SK-N-SH (cell line): ENCODE data around the gene LIPE. TPM values are rescaled to one million over a fixed set of nuclear protein-coding genes. Genes with fewer than 3 reads are reported as not detected.

Experiments
- CTCF ChIA-PET: fragments of 300-600, 350-600 bp; formaldehyde crosslinking; extraction: SDS; loops from one replicate; lab custom pipeline; 2021; lab: Yijun Ruan, JAX
- POLR2A ChIA-PET: fragments of 350-600 bp; sonication (Branson Sonifier 250); formaldehyde crosslinking; extraction: SDS; loops from one replicate; lab custom pipeline; 2020; ENCODE audit warnings: antibody characterized with exemption, inconsistent platforms; lab: Yijun Ruan, JAX
- DNase-seq: peaks from one replicate; pipeline ENCODE4 v3.0.0; 2012
- H2AFZ ChIP-seq: fragments of 200-600 bp; sonication (generic); 2 replicates; pipeline ENCODE4 v1.8.1; 2016; ENCODE audit warnings: antibody characterized with exemption, mild to moderate bottlenecking, low read depth
- H3F3A ChIP-seq: fragments of 200-600 bp; sonication (generic); replicated peaks from 2 replicates; pipeline ENCODE3; 2016; ENCODE audit warnings: antibody characterized with exemption, mild to moderate bottlenecking; ENCODE audit not compliant: insufficient read depth
- H3K27ac ChIP-seq, 2 experiments: fragments of 200-500 bp in 1 of 2; fragments of 200-600 bp in 1 of 2; sonication (Bioruptor generic) in 1 of 2; sonication (generic), shearing (Covaris generic) in 1 of 2; 2 replicates each; pipeline versions ENCODE4 v1.5.1 to v1.6.1; 2014 to 2016; ENCODE audit warnings: low read depth in 2 of 2, inconsistent platforms in 1 of 2, low read length in 1 of 2, mild to moderate bottlenecking in 1 of 2, mixed read lengths in 1 of 2
- H3K27me3 ChIP-seq: fragments of 200-600 bp; sonication (generic), shearing (Covaris generic); 2 replicates; pipeline ENCODE4 v1.6.1; 2016; ENCODE audit warnings: mixed run types; ENCODE audit not compliant: insufficient read depth
- H3K36me3 ChIP-seq, 2 experiments: fragments of 200-500 bp in 1 of 2; fragments of 200-600 bp in 1 of 2; sonication (Bioruptor generic) in 1 of 2; sonication (generic) in 1 of 2; replicated peaks in 1 of 2; 2 replicates each; pipeline versions ENCODE3 to v1.5.1; 2014 to 2016; ENCODE audit warnings: low read length in 1 of 2, mild to moderate bottlenecking in 1 of 2; ENCODE audit not compliant: insufficient read depth in 2 of 2, control insufficient read depth in 1 of 2
- H3K4me1 ChIP-seq, 2 experiments: fragments of 200-500 bp in 1 of 2; fragments of 200-600 bp in 1 of 2; sonication (Bioruptor generic) in 1 of 2; sonication (generic), shearing (Covaris generic) in 1 of 2; 2 replicates each; pipeline versions ENCODE4 v1.5.1 to v1.6.1; 2014 to 2016; ENCODE audit warnings: low read depth in 1 of 2, low read length in 1 of 2, mixed run types in 1 of 2; ENCODE audit not compliant: insufficient read depth in 2 of 2, control insufficient read depth in 1 of 2
- H3K4me2 ChIP-seq: fragments of 200-600 bp; sonication (generic), shearing (Covaris generic); 2 replicates; pipeline ENCODE4 v1.6.1; 2017; ENCODE audit warnings: mixed run types
- H3K4me3 ChIP-seq, 2 experiments: fragments of 200-500 bp in 1 of 2; fragments of 200-600 bp in 1 of 2; sonication (Bioruptor generic) in 1 of 2; sonication (generic), shearing (Covaris generic) in 1 of 2; 2 replicates each; pipeline versions ENCODE4 v1.5.1 to v1.8.1; 2014 to 2016; ENCODE audit warnings: low read depth in 2 of 2, inconsistent platforms in 1 of 2, low read length in 1 of 2, mild to moderate bottlenecking in 1 of 2, mixed read lengths in 1 of 2, moderate library complexity in 1 of 2
- H3K79me2 ChIP-seq: fragments of 200-600 bp; sonication (generic); 2 replicates; pipeline ENCODE4 v1.8.1; 2017; ENCODE audit warnings: mild to moderate bottlenecking; ENCODE audit not compliant: insufficient read depth
- H3K9ac ChIP-seq: fragments of 200-600 bp; sonication (generic); 2 replicates; pipeline ENCODE4 v1.6.1; 2017; ENCODE audit warnings: mixed run types
- H3K9me2 ChIP-seq: fragments of 200-600 bp; sonication (generic); 2 replicates; pipeline ENCODE4 v1.6.1; 2017; ENCODE audit warnings: mixed run types
- H3K9me3 ChIP-seq: fragments of 200-600 bp; sonication (generic); 2 replicates; pipeline ENCODE4 v1.6.1; 2017; ENCODE audit warnings: mixed run types, mild to moderate bottlenecking, moderate library complexity
- H4K20me1 ChIP-seq: fragments of 200-600 bp; sonication (generic); 2 replicates; pipeline ENCODE4 v1.6.1; 2017; ENCODE audit warnings: mild to moderate bottlenecking, mixed run types; ENCODE audit not compliant: insufficient read depth
- EP300 ChIP-seq, 2 experiments: IDR thresholded peaks; 2 replicates each; pipeline versions ENCODE4 v1.4.0 to v1.6.1; 2012; ENCODE audit warnings: borderline replicate concordance in 1 of 2, low read depth in 1 of 2, low read length in 1 of 2
- EZH2phosphoT487 ChIP-seq: fragments of 200-600 bp; sonication (generic); IDR thresholded peaks from 2 replicates; pipeline ENCODE4 v1.6.1; 2017; ENCODE audit warnings: low read depth, mixed run types, mild to moderate bottlenecking, antibody characterized with exemption, moderate library complexity, borderline replicate concordance
- FOSL2 ChIP-seq: IDR thresholded peaks from 2 replicates; pipeline ENCODE4 v1.4.0; 2012; ENCODE audit warnings: low read depth, mild to moderate bottlenecking, moderate library complexity, borderline replicate concordance
- GATA2 ChIP-seq: sonication (generic); formaldehyde crosslinking; IDR thresholded peaks from 2 replicates; pipeline ENCODE4 v1.5.0; 2020; ENCODE audit warnings: mild to moderate bottlenecking, missing genetic modification reagents
- IRF3 ChIP-seq: fragments of 150-350 bp; IDR thresholded peaks from 2 replicates; pipeline ENCODE4 v1.6.1; 2016; ENCODE audit warnings: mild to moderate bottlenecking, low read depth, low read length
- PBX3 ChIP-seq: IDR thresholded peaks from 2 replicates; pipeline ENCODE4; 2012
- RAD21 ChIP-seq: IDR thresholded peaks from 2 replicates; pipeline ENCODE4 v1.6.1; 2012; ENCODE audit warnings: mild to moderate bottlenecking, low read length
- RCOR1 ChIP-seq: fragments of 150-350 bp; IDR thresholded peaks from 2 replicates; pipeline ENCODE4 v1.6.1; 2017; ENCODE audit warnings: antibody characterized with exemption, low read length
- REST ChIP-seq: IDR thresholded peaks from 2 replicates; pipeline ENCODE4 v1.6.1; 2012; ENCODE audit warnings: mild to moderate bottlenecking, low read depth, low read length, moderate library complexity
- RFX5 ChIP-seq: IDR thresholded peaks from 2 replicates; pipeline ENCODE4 v1.6.1; 2012; ENCODE audit warnings: mild to moderate bottlenecking, improper control_type of control experiment, low read length
- RXRA ChIP-seq: IDR thresholded peaks from 2 replicates; pipeline ENCODE4 v1.4.0; 2012; ENCODE audit warnings: low read depth, mild to moderate bottlenecking, borderline replicate concordance
- SIN3A ChIP-seq: IDR thresholded peaks from 2 replicates; pipeline ENCODE4 v1.6.1; 2012; ENCODE audit warnings: low read depth, mild to moderate bottlenecking, low read length, moderate library complexity, borderline replicate concordance
- TAF1 ChIP-seq: IDR thresholded peaks from 2 replicates; pipeline ENCODE4 v1.6.1; 2012; ENCODE audit warnings: low read depth, mild to moderate bottlenecking, low read length, moderate library complexity, borderline replicate concordance
- TCF12 ChIP-seq: IDR thresholded peaks from 2 replicates; pipeline ENCODE4 v1.4.0; 2012
- USF1 ChIP-seq: IDR thresholded peaks from 2 replicates; pipeline ENCODE4 v1.4.0; 2012; ENCODE audit warnings: low read depth, borderline replicate concordance
- ZBTB33 ChIP-seq: IDR thresholded peaks from 2 replicates; pipeline ENCODE4 v1.4.0; 2012; ENCODE audit warnings: low read depth, borderline replicate concordance
- WGBS: methylation state at CpG from one replicate; pipeline ENCODE4 v1.1.6; 2017; ENCODE audit warnings: low lambda C conversion rate; 5-methylcytosine and 5-hydroxymethylcytosine counted together
- polyA plus RNA-seq, 3 experiments: library from polyadenylated mRNA; depleted of rRNA; stranded (reverse); fragments of >200 nt; gene quantifications; 2 replicates each; pipeline ENCODE4 v1.2.3, GENCODE V29; 2012

LIPE gene
- polyA plus RNA-seq, 1 of the 3 experiments (the other 2 are of a cell fraction) = 4.4 TPM

GRCh38 chr19:42410371-42410770 lies 16.8 kb downstream of the LIPE start:
- no peak for DNase-seq
- Histone ChIP-seq H3F3A (no peaks in the 10 kb centered on the region), H3K4me3 (no peak overlapping the region), H3K4me1 (peaks cover 0 to 20% of the 10 kb centered on the region in 2 experiments; a peak in 1 of 4 replicates), H4K20me1 (no peaks in the 10 kb centered on the region), H3K9ac (no peak overlapping the region), H3K9me2 (no peaks in the 10 kb centered on the region), H3K79me2 (no peaks in the 10 kb centered on the region), H3K27me3 (no peaks in the 10 kb centered on the region), H3K27ac (no peak overlapping the region), H2AFZ (no peak overlapping the region), H3K36me3 (no peaks in the 10 kb centered on the region), H3K4me2 (no peak overlapping the region), H3K9me3 (no peaks in the 10 kb centered on the region)
- 92% methylated on average over 28 of the region's 30 CpGs for WGBS
- ChIA-PET CTCF (interaction anchor here (0.9 to 4.4 kb wide), 2 partner anchors 9 to 30 kb away, joined by 3 to 33 read pairs; no protein-coding TSS in a partner anchor), POLR2A (no interaction called here)
- no peak for TF ChIP-seq EP300 (IDR thresholded peaks at IDR 0.05; ENCODE audit: borderline replicate concordance in 1 of 2, low read depth in 1 of 2, low read length in 1 of 2)
- no peak for TF ChIP-seq TCF12
- TF ChIP-seq ZBTB33 = no peak
- TF ChIP-seq RFX5 = no peak
- TF ChIP-seq RAD21 = no peak
- no peak for TF ChIP-seq IRF3
- TF ChIP-seq TAF1 = no peak
- TF ChIP-seq GATA2 (CRISPR knock-in tag) = no peak
- TF ChIP-seq RCOR1 = no peak
- no peak for TF ChIP-seq EZH2phosphoT487
- TF ChIP-seq PBX3 = no peak

GRCh38 chr19:42409477-42409876 lies 17.7 kb downstream of the LIPE start:
- H3K9ac ChIP-seq = no peak overlapping the region
- H3K4me3 ChIP-seq = no peak overlapping the region
- POLR2A ChIA-PET = no interaction called here
- H3K4me1 ChIP-seq = peaks cover 0 to 20% of the 10 kb centered on the region in 2 experiments; a peak in 1 of 4 replicates
- no peak overlapping the region for H3K4me2 ChIP-seq
- 80% methylated on average over 5 of the region's 6 CpGs for WGBS
- H4K20me1 ChIP-seq = no peaks in the 10 kb centered on the region
- H3K36me3 ChIP-seq = peaks cover 0 to 6% of the 10 kb centered on the region in 2 experiments
- peak; percentile 54 for DNase-seq
- H3K79me2 ChIP-seq = no peaks in the 10 kb centered on the region
- H3F3A ChIP-seq = no peaks in the 10 kb centered on the region
- H3K27me3 ChIP-seq = no peaks in the 10 kb centered on the region
- H3K27ac ChIP-seq = no peak overlapping the region; a peak in 1 of 4 replicates
- no peaks in the 10 kb centered on the region for H3K9me2 ChIP-seq
- no peak overlapping the region for H2AFZ ChIP-seq
- no peaks in the 10 kb centered on the region for H3K9me3 ChIP-seq
- CTCF ChIA-PET = interaction anchor here (0.9 to 4.4 kb wide), 2 partner anchors 8 to 31 kb away, joined by 3 to 33 read pairs; no protein-coding TSS in a partner anchor
- TF ChIP-seq SIN3A = no peak
- TF ChIP-seq RXRA = no peak
- no peak for TF ChIP-seq REST
- no peak for TF ChIP-seq PBX3
- TF ChIP-seq USF1 = no peak
- no peak for TF ChIP-seq FOSL2
